H4 (cell line): ENCODE results near the gene TRIM59. TPM values are rescaled to one million over a fixed set of nuclear protein-coding genes. Genes with fewer than 3 reads are reported as not detected.
"Not testable (repeated sequence)": the region's sequence is repeated elsewhere in the genome, so short reads cannot be mapped to it uniquely, and the experiment has no call there.

Source experiments
- DNase-seq: peaks from one replicate; pipeline ENCODE4 v3.0.0-alpha.2; 2015; ENCODE audit warnings: low spot score
- total RNA-seq: library from RNA; depleted of rRNA; stranded (reverse); fragments of >200 nt; shearing (Covaris generic); gene quantifications from 2 replicates; pipeline ENCODE4 v1.2.3, GENCODE V29; 2014

TRIM59 gene
- total RNA-seq, 1 experiment from 2014 or later: not detected

DNA sequence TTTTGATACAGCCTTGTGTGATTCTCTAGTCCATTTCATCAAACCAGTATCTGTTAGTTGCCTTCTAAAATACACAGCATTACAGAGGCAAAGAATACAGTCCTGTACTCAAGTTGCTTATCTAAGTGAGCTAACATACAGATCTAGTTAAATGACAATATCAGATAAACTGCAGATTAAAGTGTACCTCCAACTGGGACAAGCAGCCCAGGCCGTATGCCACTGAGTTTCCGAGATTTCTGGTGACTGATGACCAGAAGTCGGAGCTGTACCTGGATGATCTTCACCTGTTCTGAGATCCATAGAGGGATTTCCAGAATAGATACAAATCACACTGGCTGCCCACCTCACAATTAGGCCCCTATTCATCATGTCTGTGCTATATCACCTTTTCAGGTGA is 6.3 kb upstream of the TRIM59 start:
- no peak for DNase-seq

DNA sequence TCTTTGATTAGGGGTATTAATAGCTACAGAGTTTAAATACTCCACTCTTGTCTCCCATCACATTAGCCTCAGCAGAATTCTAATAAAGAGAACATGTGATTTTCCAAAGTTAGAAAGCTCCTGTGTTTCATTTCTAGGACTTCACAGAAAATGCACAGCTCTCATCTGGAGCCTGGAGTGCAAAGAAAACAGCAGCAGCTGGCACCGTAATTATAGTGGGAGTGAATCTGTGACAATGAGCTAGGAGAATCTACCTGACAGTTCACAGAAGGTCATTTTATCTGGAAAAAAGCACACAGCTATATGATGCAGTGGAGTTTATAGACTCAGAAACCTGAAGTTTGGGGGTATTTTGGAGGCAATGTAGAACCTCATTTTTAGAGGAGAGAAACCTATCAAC is 5.4 kb upstream of the TRIM59 start:
- no peak for DNase-seq

DNA sequence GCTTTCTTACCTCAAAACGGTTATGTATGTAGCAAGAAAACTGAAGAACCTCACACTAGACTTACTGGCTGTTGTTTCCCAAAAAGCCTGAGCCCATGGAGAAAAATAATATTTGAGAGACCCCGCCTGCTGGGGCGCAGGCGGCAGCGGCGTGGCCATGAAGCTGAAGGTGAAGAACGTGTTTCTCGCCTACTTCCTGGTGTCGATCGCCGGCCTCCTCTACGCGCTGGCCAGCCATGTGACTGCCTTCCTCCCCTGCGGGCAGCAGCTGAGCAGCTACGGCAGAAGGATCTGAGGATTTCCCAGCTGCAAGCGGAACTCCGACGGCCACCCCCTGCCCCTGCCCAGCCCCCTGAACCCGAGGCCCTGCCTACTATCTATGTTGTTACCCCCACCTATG is 2.7 kb upstream of the TRIM59 start:
- DNase-seq: not testable (repeated sequence)

DNA sequence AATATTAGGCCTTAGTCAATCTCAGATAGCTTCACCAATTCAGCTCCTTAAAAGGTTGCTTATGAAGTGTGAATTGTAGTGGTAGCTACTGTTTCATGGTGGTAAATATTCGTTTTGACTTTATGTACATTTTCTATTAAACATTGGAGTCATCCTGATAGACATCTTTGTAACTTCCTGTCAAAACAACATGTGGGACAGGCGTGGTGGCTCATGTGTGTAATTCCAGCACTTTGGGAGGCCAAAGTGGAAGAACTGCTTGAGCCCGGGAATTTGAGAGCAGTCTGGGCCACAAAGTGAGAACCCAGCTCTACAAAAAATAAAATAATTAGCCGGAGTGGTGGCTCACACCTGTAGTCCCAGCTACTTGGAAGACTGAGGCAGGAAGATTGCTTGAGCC is 2.0 kb upstream of the TRIM59 start:
- DNase-seq: no peak

DNA sequence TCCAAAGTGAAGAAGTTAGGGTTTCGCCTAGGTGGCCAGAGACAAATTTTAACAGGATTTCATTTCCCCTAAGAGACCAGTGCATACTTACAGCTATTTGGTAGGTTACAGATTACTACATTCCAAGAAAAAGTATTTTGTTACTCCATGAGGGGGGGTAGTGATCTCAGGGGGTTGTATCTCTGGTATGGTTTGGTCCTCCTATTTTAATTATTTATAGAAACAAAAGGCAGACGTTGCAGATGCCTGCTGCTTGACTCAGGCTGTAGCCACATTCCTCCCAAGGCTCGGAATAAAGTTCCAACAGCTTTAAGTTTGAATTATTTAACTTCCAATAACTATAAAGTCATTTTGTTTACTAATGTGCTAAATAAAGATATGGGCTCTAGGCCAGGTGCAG is 1.3 kb upstream of the TRIM59 start:
- DNase-seq: no peak

DNA sequence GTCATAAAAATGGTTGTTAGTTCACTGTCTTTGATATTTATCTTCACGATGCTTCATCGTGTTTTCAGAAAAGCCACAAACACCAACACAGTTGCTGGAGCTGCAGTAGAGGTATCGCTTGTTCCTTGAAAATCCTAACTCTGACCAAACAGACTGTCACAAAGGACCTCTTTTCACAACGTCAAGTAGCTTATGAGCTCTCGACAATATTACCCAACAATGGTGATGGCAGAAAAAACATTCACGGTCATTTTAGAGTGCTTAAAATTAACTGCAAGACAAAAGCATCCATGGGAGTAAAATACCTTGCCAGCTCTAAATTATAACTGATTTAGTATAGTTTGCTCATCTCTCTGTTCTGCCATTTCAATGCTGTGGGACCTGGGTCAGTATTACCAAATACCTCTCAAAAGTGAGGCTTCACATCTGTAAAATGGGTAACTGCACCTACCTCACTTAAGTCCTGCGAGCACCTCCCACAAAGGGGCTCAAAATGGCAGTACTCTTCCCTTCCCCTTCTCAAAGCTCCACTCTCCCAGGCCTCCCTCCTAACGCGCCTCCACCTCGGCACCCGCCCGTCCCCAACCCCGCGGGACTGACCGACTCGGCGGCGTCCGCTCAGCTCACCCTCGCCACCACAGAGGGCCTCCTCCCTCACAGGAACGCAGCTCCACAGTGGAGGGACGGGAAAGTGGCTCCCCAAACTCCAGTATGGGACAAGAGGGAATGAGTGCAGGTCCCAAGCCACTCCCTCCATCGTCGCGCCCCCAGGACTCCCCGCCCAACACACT is 546 bp downstream of the TRIM59 start:
- no peak for DNase-seq

DNA sequence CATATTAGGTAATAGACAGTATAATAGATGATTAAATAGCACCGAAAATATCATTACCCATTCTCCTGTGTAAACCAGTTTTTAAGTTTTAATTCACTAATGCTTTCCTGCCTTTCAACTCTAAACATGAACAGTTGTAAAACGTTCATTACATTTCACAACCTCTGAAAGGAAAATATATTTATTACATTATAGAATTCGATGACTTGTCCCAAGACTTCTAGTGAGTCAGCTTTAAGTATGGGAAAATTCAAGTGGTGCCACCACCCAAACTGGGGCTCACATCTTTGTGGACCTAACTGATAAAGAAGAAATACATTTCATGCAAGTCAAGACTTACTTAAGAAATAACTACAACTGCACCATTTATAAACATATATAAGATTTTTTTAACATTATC is 2.0 kb downstream of the TRIM59 start:
- no peak for DNase-seq

DNA sequence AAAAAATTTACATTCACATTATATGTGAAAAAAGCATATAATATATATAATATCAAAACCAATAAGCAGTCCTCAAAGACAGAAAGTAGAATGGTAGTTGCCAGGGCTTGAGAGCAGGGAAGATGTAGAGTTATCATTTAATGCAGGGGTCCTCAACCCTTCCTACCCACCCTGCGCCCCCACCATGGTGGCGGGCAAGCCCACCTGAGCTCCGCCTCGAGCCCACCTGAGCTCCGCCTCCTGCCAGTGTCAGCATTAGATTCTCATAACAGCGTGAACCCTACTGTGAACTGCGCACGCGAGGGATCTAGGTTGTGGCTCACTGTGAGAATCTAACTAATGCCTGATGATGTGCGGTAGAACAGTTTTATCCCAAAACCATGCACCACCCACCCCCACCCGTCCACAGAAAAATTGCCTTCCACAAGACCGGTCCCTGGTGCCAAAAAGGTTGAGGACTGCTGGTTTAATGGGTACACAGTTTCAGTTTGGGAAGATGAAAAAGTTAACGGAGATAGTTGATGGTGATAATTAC is 3.0 kb downstream of the TRIM59 start:
- DNase-seq: no peak

DNA sequence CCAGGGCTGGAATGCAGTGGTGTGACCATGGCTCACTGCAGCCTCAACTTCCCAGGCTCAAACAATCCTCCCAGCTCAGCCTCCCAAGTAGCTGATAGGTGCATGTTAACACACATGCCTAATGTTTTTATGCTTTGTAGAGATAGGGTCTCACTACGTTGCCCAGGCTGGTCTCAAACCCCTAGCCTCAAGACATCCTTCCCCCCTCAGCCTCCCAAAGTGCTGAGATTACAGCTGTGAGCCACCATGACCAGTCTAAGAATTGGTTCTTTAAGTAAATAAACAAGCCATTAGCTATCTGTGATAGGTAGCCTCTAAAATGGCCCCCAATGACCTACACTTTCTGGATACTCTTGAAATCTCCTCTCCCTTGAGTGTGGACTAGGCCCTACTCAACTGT is 3.7 kb downstream of the TRIM59 start:
- no peak for DNase-seq

DNA sequence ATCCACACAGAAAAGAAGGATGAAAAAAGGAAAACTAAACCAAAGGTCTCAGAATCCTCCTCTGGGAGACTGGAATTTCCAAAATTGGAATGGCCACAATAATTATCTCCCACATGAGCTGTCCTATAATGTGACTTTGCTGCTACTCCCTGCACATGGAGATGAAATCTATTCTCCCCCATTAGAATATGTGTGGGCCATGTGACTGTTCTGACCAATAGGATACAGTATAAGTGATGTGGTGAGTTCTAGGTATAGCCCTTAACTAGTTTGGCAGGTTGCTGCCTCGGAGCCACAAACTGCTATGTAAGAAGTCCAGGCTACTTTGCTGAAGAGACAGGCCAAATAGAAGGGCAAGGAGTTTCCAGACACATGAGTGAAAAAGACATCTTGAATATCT is 5.2 kb downstream of the TRIM59 start:
- DNase-seq: no peak

DNA sequence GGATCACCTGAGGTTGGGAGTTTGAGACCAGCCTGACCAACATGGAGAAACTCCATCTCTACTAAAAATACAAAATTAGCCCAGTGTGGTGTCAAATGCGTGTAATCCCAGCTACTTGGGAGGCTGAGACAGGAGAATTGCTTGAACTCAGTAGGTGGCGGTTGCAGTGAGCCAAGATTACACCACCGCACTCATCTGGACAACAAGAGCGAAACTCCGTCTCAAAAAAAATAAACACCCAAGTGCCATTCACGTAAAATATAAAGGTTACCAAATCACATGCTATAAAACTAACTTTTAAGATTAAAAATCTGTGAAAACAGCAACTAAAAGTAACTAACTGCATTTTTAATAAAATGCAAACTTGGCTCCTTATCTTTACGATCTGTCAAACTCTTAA is 8.9 kb downstream of the TRIM59 start:
- DNase-seq: no peak

DNA sequence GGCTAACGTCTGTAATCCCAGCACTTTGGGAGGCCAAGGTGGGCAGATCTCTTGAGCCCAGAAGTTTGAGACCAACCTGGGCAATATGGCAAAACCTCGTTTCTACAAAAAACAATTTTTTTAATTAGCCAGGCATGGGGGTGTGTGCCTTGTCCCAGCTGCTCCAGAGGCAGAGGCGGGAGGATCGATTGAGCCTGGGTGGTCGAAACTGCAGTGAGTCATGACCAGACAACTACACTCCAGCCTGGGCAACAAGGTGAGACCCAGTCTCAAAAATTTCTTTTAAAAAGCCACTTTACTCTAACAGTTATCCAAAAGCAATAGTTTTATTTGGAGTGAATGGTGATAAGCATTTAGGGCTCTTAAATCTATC is 12.5 kb downstream of the TRIM59 start:
- no peak for DNase-seq

DNA sequence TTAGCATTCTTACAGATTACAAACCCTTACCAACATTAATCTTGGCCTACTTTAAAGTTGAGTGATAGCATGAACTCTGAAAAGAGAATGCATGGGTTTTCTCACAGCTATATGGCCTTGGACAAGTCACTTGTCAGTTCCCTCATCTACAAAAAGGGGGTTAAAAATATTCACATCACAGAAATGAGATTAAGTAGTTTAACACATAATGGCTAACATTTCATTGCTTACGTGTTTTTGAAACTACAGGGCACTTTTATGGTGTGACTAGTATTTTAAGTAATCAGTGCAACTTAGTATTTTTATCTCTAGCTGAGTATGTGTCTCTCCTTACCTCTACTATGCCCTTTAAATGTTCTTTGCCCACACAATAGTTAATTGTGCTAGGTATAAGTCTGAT is 13.8 kb downstream of the TRIM59 start:
- DNase-seq: no peak

DNA sequence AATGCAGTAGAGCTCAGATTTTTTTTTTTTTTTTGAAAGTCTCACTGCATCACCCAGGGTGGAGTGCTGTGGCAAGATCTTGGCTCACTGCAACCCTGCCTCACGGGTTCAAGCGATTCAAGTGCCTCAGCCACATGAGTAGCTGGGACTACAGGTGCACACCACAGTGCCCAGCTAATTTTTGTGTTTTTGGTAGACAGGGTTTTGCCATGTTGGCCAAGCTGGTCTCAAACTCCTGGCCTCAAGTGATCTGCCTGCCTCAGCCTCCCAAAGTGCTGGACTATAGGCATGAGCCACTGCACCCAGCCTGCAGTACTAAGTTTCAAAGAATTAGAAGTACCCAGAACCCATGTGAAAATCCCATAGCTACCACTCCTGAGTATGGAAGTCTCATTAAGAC is 14.5 kb downstream of the TRIM59 start:
- DNase-seq: no peak

DNA sequence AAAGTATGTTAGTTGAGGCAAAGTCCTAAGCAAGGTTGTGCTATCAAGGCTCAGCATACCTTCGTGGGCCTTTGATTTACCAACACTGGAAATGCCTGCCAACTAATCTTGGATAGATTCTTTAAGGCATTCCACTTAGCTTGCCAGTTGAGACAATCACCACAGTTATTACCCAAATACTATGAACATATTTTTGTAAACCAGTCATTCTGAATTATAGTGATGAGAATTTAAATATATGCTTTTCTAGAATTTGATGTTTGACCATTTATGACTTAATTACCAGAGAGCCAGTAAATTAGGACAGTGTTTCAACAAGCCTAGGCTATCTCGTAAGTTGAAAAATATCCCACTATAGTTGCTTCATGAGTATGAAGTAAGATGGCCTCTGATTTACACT is 15.5 kb downstream of the TRIM59 start:
- no peak for DNase-seq

DNA sequence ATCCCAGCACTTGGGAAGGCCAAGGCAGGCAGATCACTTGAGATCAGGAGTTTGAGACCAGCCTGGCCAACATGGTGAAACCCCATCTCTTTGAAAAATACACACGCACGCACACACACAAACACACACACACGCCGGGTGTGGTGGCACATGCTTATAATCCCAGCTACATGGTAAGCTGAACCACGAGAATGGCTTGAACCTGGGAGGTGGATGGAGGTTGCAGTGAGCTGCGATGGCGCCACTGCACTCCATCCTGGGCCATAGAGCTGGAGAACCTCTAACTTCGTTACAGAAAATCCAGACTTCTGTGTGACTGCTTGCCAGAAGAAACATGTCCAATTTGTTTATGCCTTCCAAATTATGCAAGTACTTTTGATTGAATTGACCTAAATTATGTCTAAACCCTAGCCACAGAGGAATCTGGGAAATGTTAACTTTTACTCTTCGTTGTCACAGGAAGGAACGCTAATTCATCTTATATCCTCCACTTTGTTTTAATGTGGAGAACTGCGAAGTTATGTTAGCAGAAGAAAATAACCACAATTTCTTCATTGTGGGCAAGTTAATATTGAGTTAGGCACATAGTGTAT is 21.7 kb downstream of the TRIM59 start:
- no peak for DNase-seq

DNA sequence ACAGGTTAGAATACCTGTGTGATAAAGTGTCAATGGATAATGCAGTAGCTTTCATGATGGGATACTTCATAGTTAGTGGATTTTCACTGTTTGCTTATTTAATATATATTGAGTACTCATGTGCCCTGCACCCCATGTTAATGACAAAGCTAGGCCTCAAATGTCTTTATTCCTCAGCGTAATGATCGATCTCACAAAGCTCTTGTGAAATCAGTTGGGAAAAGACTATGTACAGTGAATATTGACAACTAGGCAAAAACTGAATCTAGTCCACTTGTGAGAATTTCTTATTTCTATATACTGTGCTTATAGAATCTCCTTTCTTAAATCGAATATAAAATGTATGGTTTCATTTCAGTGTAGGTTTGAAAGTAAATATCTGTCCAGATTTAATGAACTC is 32.3 kb downstream of the TRIM59 start:
- no peak for DNase-seq

DNA sequence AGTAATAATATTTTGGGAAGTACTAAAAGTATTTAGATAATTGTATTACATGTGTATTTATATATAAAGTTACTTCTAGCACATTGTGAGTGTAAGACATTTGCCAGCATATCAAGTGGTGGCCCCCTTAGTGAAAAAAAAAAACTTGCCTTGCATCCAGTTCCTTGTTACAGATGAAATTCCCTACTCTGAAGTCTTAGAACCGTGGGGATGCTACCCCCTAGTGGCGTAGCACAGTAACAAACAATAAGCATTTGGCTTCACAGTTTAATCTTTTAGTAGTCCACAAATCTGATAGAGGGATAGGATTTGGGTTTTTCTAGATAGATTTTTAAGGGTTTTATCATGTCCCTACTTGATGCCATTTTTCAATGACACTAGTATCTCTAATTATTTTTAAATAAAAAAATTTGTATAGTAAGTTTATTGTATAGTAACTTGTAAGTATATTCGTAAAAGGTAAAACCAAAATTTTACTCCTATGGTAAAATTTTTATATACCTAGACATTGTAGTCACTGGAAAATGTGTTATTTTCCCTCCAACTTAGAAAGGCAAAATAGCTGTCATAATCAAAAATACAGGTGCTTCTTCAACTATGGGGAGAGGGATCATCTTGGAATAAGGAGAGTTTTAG is 35.9 kb downstream of the TRIM59 start:
- peak; percentile 77 for DNase-seq

DNA sequence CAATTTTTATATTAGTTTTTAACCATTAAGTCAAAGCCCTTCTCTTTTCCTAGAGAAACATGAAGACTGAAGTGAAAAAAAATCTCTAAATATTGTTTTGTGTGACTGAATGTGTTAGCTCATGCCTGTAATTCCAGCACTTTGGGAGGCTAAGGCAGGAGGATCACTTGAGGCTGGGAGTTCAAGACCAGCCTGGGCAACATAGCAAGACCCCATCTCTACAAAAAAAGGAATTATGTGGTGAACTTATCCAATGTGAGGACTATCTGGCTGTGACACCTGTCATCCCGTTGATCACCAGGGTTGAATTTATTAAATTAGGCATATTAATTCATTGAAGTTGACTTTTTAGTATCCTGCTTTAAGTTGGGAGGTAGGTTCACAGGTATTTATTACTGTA is 37.1 kb downstream of the TRIM59 start:
- DNase-seq: no peak

DNA sequence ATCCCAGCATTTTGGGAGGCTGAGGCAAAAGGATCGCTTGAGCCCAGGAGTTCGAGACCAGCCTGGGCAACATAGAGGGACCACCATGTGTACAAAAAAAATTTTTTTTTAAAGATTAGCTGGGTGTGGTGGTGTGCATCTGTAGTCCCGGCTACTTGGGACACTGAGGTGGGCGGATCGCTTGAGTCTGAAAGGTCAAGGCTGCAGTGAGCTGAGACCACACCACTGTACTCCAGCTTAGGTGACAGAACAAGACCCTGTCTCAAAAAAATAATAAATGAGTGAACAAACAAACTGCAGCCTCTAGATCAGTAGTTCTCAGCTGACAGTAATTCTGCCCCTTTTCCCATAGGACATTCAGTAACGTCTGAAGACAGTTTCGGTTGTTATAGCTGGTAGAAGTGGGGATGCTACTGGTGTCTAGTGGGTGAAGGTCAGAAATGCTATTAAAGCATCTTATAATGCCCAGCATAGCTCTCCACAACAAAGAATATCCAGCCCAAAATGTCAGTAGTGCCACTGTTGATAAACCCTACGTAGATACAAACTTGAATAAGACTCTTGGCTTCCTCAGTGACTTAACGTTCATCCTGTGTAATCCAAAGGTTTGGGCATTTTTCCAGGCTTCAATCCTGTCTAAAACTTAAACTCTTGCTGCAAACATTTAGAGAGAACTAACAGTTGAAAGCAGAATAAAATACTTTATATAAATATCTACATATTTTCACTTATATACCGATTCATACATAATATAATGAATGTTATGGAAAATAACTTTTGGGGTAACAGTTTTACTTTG is 39.6 kb downstream of the TRIM59 start:
- DNase-seq: no peak

DNA sequence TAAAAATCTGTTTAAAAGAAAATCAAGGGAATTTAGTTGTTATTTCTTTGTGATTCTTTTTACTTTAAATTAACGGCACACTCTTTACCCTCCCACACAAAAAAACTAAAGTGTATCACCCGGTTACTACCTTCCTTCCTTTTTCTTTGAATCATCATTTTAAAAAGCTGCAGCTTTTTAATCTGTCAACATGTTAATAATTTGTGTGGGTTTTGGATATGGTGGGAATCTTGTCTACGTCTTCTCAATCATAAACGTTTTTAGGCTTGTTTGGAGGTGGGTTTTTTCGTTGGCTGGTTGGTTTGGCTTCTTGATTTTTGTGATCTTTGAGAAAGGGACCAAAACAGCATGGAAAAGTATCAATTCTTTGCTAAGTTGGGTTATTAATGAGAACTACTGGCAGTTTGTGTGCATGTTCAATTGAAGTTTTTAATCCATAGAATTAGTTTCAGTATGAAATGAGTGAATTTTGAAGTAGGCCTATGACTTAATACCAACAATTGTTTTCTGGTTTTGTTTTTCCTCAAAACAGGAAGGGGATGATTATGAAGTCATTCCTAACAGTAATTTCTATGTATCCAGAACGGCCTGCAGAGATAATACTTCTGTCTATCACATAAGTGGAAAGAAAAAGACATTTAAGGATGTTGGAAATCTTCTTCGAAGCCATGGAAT is 45.7 kb downstream of the TRIM59 start:
- DNase-seq: no peak
